Activated T-helper 1 cell treated with anti-CD3 and anti-CD28 coated beads, Interleukin-2, amount 50 U/mL, for 16 hours (primary cell): Measurements from ENCODE around the gene YBX1.
"Not testable (repeated sequence)": the region's sequence is repeated elsewhere in the genome, so short reads cannot be mapped to it uniquely, and the experiment has no call there.

Source experiments
- DNase-seq, 2 donors: peaks; one replicate each; pipeline ENCODE4 v3.0.0-alpha.2; 2020; ENCODE audit warnings: low read depth in 1 of 2, low spot score in 1 of 2

YBX1 gene

DNA sequence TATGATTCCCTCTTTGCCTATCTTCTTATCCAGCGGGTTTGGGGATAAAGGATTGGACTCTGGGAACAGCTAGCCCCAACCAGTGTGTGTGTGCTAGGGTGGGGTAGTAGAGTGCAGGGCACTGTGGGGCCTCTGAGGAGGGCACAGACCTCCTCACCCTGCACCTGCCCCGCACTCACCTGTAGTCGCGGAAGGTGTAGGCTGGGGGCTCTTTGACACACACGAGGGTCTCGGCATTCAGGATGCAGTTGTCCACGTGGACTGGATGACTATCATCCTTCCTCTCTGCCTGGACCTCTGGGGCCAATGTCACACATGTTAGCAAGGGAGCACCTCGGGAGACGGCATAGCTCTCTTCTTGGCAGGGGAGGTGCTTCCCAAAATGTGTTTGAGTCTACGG lies 65.8 kb downstream of the YBX1 start:
- no peak for DNase-seq

DNA sequence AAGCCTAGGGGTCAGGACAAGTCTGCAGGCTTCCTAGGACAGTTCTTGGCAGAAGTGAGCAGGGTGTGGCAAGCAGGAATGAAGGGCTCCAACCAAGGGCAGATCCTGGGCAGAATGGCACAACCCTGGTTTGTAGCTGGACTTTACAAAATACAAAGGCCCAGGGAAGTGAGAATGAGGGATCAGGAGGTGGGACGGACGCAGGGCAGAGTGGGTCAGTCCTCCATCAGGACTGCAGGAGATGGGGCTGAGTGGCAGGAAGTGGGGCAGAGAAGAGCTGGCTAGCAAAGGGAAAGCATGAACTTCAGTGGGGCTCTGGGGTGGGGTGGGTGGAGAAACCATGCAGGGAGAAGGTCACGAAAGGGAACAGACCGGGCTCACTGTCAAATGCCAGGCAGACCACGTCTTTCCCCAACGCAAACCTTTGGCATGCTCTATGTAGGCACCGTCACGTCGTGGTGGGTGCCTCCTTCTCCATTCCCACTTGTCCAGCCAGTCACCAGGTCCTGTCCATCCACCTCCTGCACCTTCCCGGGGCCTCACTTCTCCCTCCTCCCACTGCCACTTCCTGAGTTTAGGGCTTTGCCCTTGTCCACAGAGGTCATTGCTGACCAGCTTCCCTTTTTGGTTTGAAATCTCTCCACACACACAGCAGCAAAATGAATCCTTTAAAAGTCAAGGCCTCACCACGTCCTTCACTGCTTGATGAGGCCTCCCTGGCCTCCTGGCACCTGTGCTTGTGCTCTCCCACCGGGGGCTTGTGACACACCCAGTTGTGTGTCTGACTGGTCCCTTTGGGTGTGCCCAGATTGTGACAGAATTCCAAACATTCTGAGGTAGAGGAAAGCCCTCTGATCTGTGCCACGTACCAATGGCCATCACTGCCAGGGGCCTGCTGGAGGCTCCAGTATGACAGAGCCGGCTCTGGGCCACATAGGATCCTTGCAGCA lies 66.5 kb downstream of the YBX1 start:
- DNase-seq = no peak

DNA sequence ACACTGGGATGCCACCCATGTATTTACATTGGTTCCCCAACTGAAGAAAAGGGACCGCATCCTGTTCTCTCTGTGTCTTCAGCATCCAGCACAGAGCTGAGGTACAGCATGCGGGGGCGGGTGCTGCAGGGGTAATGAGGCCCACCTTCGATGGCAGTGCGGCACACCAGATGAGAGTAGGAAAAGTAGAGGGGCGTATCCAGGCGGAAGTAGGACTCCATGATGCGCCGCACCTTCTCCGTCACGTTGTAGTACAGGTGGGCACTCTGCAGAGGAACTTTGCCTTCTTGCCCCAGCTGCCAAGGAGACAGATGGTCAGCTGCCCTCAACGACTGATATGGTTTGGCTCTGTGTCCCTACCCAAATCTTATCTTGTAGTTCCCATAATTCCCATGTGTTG lies 67.8 kb downstream of the YBX1 start:
- DNase-seq = no peak

DNA sequence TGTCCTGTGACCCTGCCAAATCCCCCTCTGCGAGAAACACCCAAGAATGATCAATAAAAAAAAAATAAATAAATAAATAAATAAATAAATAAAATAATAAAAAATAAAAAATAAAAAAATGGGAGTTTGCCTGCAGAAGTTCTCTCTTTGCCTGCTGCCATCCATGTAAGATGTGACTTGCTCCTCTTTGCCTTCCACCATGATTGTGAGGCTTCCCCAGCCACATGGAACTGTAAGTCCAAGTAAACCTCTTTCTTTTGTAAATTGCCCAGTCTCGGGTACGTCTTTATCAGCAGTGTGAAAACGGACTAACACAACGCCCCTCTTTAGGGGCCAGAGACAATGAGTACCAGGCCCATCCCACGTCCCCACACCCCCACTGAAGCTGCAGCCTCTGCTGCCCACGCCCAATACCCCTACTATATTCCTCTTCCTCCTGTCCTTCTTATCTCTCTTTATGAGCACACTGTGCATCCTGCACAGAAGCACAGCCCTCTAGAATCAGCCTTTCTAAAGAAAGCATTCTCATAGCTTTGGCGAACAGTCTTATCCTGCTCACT lies 69.4 kb downstream of the YBX1 start:
- not testable (repeated sequence) for DNase-seq

DNA sequence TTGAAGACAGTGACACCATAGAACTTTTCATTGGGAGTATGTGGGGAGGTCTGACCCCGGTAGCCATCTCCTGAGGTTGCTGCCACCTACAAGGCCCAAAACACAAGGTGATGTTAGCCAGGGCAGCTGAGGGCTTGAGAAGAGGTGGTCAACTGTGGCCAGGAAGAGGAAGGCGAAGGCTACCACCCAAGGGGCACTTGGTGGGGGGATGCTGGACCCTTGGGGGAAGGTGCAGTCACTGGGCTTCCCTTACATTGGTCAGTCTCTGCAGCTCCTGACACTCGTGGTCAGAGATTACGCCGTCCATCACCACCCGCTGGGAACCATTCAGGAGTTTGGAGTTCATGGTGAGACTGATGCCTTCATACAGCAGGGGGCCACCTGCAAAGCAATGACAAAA lies 70.1 kb downstream of the YBX1 start:
- no peak for DNase-seq

DNA sequence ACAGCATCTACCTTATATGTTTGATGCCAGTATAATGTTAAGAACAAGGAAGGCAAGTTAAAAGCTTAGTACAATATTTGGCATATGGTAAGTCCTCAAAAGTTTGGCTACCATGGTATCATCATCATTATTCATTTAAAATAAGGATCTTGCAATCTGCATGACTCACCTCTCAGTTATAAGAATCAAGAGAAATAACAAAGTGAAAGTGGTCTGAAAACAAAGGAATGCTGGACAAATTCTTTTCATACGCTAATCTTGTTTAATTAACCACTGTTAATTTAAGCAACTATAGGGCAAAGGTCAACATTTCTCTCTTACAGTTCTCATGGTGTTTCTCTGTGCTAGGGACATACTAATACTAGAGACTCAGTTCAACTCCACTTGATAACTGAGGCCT lies 70.9 kb downstream of the YBX1 start:
- DNase-seq = no peak
